GM19438 (cell line): ENCODE data around the gene TOR1B.

Source experiments
- ATAC-seq: cut with Tn5 transposase; IDR thresholded peaks from one replicate; pipeline ENCODE4 v1.9.1; 2021; ENCODE audit warnings: low read depth; ENCODE audit not compliant: unreplicated experiment

TOR1B gene

DNA sequence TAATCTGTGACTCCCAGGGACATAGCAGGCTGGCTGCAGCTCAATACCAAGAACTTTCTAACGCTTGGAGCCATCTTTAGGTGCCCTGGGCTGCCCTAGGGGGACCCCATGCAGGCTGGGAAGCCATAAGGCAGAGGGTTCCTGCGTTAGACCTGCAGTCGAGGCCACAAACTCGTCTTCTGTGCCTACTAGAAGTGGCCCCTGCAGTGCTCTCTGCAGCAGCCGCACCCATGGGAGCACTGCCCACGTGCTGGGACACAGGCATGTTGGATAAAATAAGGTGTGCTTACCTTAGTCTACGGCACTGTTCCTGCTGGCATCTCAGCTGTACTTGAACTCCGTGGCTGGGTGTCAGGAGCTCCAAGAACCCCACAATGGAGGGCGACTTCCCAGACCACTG, 9.4 kb downstream of the TOR1B start:
- ATAC-seq = no peak

DNA sequence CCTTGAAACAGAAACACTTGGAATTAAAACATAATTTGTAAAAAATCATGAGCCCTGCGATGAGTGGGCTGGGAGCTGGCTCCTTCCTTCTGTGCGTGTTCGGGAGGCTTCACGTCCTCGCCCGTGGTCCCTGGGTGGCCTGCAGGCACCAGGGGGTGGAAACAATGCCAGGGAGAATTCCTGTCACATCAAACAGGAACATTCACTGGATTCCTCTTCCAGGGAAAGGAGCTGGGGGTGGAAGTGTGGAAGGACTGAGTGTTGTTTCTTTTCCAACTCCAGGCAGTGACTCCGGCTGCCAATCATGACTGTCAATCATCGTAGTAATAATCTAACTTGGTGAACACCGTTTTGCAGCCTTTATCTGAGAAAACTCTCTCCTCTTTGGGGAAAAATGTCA, 10.7 kb downstream of the TOR1B start:
- no peak for ATAC-seq

DNA sequence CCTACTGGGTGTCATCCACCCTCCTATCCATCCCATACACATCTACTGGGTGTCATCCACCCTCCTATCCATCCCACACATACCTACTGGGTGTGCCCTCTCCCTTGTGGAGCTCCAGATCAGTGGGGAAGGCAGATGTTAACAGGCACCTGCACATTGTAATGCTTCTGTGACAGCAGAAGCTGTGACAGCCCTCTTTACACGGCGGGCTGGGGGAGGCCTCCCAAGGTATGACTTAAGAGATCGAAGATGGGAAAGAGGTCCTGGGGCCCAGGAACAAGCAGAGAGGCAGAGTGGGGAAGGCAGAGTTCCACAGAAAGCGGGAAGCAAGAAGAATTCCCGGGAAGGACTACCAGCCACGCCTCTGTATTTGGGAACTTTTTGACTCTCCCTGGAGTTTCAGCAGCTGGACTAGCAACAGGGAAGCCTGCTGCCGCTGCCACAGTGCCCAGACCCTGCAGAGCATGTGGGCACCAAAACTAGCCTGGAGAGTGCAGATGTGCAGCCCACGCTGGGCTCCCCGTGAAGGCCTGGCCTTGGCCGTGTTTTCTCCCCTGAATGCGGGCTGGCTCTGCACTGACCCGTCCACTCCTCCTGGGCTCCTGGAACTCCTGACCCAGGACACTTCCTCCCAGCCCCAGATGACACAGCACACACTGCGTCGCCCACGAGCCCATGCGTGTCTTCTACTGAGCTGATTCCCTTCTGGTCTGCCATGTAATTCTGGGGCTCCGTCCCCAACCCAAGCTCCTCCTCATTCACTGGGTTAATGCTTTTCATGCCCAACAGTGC, 11.6 kb downstream of the TOR1B start:
- ATAC-seq = no peak

DNA sequence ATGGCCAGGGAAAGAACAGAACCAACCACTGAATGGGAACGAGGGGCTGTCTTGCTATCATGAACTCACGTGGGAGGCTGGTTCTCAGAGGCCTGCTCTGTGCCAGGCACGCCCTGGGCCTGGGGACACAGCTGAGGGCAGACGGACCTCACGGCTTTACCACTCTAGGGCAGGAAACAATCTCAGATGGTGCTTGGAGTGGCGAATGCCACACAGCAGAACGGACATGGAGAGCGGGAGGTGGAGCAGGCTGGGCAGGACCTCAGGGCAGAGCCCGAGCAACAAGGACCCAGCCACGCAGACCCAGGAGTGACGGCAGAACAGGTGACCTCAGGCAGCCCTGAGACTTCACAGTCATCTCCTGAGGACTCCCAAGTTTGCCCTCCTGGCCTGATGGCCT, 12.3 kb downstream of the TOR1B start:
- ATAC-seq = no peak

DNA sequence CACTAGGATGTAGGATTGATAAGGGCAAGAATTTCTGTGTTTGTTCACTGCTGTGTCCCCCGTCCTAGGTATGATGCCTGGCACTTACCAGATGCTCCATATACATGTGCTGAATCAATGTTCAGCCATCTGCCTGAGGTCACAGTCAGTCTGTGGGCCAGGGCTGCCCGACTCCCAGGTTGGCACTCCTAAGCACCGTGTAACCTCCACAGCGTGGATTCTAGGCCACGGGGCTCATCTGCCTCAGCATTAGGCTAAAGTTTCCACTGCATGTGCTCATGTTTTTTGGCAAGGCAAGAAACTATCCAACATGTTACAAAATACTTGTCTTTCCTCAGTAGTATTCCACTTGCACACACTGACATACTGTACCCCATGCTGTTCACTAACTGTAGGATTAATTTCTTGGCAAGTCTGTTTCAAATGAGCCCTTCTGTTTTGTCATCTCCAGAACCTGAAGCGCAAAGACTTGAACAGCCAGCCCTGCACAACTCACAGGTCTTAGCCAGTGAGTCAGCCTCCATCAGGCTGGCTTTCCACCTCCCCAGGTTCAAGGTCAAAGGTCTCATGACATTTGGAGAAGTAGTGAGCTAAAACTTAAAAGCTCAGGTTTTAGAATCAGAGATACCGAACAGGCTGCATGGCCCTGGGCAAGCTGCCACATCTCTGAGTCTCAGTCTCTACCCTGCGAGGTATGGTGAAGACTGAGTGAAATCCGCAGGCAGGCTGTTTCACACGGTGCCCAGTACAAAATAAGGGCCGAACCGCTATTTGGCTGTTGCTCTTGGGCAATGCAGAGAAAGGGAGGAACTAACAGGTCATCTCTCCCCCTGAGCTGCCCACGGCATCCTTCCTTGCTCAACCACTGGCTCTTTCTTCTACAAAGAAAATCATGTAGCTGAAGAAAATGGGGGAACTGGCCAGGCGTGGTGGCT, 13.8 kb downstream of the TOR1B start:
- no peak for ATAC-seq

DNA sequence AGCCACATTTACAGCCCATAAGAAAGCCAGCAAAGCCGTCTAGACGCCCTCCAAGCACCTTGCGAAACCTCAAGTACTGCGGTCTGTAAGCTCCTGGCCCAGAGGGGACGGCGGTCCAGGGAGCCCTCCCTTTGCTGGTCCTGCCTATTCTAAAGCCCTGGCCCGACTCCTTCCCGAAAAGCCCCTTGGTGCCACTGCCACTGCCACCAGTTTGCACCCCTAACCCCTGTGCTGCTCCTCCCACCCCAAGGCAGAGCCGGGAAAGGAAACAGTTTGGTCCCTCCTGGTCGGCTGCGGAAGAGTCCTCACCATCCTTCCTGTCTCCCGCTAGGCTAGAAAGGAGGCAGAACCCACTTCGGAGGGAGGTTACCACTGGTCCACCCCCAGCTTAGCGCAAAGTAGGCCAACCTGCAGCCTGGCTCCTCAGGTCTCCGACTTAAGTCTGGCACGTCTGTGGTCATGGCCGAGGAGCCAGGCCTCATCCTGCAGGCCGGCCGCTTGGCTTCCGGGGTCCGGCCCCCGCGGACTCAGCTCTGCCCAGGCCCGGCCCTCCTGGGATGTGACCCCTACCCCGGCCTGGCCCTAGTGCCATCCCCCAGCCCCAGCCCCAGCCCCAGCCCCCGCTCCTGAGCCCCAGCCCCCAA, 20.0 kb downstream of the TOR1B start:
- ATAC-seq = no peak

DNA sequence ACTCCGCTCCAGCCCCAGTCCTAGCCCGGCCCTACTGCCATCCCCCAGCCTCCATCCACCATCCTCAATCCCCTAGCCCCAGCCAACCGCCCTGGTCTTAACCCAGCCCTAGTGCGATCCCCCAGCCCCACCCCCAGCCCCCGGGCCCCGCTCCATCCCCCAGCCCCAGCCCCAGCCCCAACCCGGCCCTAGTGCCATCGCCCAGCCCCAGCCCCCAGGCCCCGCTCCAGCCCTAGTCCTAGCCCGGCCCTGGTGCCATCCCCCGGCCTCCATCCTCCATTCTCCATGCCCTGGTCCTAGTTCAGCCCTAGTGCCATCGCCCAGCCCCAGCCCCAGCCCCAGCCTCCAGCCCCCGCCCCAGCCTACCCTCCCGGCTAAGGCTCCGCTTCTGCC, 20.6 kb downstream of the TOR1B start:
- peak; percentile 7 for ATAC-seq

DNA sequence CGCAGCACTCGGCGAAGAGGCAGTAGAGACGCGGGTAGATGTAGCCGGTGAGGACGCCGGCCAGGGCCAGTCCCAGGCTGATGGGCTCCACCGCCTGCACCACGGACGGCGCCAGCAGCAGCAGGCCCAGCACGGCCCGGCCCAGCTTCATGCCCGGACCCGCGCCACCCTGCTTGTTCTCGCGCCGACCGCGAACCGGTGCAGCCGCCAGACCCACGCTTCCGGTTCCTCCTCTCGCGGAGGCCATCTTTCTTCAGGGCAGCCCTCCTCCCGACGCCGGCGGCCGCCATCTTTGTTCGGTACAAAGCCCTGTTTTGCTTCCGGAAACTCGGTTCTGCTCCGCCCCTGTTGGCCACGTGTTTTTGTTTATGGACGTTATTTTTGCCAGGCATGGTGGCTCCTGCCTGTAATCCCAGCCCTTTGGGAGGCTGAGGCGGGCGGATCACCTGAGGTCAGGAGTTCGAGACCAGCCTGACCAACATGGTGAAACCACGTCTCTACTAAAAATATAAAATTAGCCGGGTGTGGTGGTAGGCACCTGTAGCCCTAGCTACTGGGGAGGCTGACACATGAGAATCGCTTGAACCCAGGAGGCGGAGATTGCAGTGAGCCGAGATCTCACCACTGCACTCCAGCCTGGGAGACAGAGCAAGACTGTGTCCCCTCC, 21.1 kb downstream of the TOR1B start, which contains the start of gene TOR1A:
TSS of gene TOR1A (minus strand) at position 202 of the 667 bp plus-strand sequence. CDS start at position 151, 51 bp downstream.
- ATAC-seq = peak; percentile 94

DNA sequence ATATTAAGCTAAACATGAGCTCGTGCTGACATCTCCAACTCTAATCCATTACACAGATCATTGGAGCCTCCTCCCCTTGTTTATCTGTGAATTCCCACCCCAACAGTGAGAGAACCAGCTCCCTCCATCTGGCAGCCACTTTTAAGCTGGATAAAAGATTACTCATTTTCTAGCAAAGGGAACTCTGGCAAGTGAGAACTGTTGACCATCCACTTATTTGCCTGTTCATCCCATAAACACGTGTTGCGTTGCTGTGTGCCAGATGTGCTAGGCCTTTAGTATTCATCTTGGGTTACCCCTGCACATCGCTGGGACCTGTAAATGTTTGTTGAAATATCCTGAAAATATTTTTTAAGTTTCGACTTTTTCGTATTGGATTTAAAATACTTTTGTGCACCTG, 23.4 kb downstream of the TOR1B start:
- ATAC-seq = no peak

DNA sequence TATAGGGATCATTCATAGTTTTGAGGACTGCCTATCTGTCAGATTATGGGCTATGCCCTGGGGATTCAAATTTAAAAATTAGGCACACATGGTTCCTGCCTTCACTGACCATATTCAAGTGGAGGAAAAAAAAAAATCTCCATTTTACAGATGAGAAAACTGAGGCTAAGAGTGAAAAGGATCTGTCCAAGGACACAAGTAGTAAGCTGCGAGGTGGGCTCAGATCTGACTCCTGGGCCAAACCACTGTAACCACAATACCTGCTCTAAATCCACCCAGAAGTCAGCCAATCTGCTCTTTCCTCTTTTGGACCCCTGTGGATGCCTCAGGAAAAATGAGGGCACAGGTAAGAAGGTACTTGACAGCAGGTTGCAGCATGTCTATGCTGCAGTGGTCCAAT, 23.8 kb downstream of the TOR1B start:
- ATAC-seq = no peak

DNA sequence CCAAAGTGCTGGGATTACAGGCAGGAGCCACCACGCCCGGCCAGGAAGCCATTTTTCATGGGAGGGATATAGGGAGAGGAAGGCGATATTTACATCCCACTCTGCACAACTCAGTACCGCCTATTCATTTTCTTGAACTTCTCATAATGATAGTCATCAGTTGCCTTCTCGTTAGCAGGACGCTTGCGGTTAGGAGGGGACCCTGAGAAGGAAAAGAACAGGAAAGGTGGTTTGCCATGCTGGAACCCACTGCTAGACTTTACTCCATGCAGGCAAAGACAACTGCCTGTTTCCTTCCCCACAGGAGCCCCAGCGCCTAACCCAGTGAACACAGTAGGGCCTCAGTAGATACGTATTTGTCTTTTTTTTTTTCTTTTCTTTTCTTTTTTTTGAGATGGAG, 25.1 kb downstream of the TOR1B start:
- no peak for ATAC-seq

DNA sequence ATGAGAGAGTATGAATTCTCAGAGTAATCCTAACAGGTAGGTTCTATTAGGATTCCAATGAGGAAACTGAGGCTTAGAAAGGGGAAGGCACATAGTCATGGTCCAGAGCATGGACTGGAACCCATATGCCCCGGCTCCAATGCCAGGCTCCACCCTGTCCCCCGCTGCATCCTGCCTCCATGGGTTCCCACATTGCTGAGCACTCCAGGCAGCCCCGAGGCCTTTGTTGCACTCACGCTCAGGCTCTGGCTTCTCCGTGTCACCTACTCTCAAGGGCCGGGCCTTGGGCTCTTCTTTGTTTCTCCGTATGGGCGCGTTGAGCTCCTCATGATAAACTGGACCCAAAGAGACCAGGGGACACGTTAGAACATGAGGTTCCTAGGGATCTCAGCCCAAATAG, 26.0 kb downstream of the TOR1B start:
- ATAC-seq = no peak

DNA sequence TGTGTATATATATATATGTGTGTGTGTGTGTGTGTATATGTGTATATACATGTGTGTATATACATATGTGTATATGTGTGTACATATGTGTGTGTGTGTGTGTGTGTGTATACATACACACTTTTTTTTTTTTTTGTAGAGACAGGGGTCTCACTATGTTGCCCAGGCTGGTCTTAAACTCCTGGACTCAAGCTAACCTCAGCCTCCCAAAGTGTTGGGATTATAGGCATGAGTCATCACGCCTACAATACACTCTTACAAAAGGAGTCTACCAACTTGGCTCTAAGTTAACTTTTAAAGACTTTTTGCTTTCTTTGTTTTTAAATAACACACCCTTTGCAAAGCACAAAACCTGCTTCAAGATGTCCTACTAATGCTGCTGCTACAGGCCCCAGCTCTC, 30.0 kb downstream of the TOR1B start:
- ATAC-seq = no peak

DNA sequence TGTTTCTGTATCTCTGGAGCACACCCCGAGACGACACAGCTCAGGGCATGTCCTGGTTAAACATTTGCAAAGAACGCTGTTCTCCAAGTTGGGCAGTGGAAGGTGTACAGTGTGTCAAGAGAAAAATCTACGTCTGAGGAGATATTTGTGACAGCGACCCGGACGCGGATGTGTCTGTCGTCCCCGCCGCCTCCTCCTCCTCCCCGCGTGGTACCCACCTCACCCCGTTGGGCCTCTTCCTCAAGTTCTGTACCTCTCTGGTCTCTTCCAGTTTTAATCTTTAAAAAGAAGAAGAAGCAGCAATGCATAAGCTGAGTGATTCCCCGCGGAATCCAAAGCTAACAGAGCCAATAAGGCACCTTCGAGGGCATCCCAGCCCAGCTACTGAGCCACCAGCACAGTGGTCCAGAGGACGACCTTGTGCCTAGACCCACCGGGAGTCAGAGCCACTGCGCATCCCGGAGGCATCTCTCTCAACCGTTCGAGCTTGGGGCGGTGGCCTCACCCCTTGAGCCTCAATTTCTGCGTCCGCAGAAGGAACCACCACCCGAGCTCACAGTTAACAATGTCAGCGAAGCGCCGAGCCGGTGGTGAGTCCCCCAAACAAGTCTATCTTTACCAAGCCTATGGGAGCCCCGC, 31.6 kb downstream of the TOR1B start:
- ATAC-seq = peak; percentile 13

DNA sequence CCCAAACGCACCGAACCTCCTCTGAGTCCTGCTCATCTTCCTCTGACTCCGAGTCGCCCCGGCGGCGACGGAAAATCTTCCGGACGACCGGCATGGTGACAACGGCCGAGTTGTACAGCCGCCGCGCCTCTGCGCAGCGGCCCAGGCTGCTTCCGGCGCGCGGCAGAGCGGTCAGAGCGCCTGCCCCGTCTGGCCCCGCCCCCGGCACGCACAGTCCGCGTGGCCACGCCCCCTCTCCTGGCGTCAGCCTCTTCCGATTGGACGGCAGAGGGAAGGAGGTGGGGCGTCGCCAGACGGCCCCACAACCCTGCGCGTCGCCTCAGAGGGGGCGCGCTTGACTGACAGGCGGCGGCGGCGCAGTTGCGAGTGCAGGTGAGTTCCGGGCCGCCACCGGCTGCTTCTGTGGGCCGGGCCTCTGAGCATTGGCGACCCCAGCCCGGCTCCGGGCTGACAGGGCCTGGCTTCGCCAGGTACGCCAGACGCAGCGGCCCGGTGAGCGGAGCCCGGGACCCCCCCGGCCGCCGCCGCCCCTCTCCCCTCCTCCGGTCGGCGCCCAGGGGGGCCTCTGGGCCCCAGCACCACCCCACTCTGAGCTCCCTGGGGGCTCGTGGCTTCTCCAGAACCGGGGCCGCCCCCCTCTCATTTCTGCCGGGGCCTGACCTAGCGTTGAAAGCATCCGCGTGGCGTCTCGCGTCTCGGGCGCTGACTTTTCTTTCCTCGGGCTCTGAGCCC, 32.3 kb downstream of the TOR1B start, which contains the start of the genes C9orf78 and USP20:
TSS of gene C9orf78 (minus strand) at position 148 of the 732 bp plus-strand sequence. CDS start at position 94, 54 bp downstream.
TSS of gene USP20 (plus strand) at position 331 of the 732 bp plus-strand sequence. CDS start 17,098 bp downstream, outside the sequence.
- ATAC-seq = peak; percentile 88

DNA sequence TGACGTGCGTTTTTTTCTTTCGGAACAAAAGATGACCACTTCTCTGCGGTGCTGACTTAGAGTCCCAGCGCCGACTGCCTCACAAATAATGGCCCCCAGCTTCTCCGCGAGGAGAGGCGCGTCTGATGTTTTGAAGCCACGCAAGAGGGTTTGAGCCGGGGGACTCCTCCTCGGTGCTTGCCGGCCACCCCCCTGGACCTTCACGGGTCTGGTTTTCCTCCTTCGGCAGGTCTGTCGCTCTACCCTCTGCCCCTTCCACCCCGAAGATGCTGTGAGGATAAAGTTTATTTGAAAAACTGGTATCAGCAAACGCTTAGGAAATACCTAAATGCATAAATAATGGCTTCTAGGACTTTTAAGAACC, 32.9 kb downstream of the TOR1B start:
- ATAC-seq = peak; percentile 3

DNA sequence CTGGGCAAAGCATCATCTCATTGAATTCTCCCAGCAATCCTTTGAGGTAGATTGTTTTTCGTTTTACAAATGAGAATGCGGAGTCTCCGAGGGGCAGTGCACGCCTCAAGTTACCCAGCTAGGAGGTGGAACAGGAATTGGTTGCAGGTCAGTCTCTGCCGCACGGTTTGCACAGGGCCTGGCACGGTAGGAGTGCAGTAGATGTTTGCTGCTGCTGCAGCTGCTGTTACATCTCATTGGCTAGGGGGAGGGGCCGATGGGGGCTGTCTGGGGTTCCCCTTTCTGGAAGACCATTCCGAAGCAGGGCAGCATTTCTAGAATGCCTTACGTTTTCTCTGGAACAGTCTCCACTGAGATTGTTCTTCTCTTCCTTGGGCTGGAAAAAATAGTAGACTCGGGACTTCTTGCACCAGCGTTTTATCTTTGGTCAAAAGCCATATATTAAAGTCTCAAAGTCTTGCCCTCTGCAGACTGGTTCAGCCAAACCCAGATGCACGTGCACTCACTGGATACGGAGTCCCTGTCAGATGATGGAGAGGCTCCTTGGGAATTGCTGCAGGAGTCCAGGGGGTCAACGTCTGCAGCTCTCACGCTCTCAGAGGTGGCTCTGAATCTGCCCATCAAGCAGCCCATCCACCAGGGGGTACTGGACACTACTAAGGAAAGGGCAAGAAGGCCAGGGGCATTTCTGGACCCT, 33.5 kb downstream of the TOR1B start:
- ATAC-seq = no peak

DNA sequence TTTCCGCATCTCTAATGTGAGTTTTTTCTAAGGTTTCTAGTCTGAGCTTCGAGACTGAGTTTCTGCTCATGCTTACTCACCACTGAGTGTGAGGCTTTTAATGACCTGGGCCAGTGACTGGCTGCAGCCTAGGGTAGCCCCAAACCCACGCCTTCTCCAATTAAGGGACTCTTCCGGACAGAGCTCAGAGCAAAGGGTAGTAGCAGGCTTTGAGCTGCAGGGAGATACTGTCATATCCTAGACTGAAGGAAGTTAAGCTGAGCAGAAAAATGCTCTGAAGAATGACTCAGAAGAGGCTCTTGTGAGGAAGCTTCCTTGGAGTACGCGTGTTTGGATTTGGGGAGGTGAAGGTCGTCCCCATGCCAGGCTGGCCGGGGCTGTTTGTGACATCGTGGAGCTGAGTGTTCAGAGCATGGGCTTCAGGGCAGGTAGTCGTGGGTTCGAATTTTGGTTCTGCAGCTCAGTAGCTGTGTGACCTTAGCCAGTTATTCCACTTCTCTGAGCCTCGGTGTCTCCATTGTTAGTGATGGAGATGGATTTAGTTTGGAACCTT, 35.8 kb downstream of the TOR1B start:
- no peak for ATAC-seq
